Measurements from ENCODE around the gene USP17L29.
"Not testable (repeated sequence)": the region's sequence is repeated elsewhere in the genome, so short reads cannot be mapped to it uniquely, and the experiment has no call there.

DNA sequence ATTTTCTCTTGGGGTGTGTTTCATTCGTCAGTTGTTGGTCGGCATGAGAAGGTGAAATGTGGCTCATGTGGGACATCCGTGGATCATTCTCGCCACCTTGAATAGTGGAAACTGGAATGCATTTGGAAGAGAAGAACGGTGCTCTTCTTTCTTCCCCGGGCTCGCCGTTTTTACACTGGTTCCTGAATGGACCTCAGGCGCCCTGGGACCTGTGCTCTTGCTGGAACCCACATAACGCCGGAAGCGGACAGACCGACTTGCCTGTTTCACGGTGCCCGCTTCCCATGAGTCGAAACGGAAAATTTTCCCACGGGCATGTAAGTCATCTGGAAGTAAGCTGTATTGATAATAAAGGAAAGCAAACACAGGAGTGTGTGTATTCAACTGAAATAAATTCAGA is 2.6 kb upstream of the USP17L29 start:
- TF ChIP-seq, protein P1, sequence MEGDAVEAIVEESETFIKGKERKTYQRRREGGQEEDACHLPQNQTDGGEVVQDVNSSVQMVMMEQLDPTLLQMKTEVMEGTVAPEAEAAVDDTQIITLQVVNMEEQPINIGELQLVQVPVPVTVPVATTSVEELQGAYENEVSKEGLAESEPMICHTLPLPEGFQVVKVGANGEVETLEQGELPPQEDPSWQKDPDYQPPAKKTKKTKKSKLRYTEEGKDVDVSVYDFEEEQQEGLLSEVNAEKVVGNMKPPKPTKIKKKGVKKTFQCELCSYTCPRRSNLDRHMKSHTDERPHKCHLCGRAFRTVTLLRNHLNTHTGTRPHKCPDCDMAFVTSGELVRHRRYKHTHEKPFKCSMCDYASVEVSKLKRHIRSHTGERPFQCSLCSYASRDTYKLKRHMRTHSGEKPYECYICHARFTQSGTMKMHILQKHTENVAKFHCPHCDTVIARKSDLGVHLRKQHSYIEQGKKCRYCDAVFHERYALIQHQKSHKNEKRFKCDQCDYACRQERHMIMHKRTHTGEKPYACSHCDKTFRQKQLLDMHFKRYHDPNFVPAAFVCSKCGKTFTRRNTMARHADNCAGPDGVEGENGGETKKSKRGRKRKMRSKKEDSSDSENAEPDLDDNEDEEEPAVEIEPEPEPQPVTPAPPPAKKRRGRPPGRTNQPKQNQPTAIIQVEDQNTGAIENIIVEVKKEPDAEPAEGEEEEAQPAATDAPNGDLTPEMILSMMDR (IDR thresholded peaks at IDR 0.05 in 8 of 11, conservative IDR thresholded peaks at IDR 0.05 in 3 of 11): not testable (repeated sequence)
- TF ChIP-seq POLR2AphosphoS5 (IDR thresholded peaks at IDR 0.05): not testable (repeated sequence)
